ENCODE data around the gene RYR3.

DNA sequence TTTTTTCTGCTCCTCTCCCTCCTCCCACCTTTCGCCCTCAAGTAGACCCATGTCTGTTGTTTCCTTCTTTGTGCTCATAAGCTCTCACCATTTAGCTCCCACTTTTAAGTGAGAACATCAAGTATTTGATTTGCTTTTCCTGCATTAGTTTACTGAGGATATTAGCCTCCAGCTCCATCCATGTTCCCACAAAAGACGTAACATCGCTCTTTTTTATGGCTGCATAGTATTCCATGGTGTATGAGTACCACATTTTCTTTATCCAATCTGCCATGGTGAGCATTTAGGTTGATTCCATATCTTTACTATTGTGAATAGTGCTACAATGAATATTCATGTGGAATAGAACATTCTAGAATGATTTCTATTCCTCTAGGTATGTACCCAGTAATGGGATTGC lies 178.6 kb downstream of the RYR3 start:
- TF ChIP-seq, protein P1, sequence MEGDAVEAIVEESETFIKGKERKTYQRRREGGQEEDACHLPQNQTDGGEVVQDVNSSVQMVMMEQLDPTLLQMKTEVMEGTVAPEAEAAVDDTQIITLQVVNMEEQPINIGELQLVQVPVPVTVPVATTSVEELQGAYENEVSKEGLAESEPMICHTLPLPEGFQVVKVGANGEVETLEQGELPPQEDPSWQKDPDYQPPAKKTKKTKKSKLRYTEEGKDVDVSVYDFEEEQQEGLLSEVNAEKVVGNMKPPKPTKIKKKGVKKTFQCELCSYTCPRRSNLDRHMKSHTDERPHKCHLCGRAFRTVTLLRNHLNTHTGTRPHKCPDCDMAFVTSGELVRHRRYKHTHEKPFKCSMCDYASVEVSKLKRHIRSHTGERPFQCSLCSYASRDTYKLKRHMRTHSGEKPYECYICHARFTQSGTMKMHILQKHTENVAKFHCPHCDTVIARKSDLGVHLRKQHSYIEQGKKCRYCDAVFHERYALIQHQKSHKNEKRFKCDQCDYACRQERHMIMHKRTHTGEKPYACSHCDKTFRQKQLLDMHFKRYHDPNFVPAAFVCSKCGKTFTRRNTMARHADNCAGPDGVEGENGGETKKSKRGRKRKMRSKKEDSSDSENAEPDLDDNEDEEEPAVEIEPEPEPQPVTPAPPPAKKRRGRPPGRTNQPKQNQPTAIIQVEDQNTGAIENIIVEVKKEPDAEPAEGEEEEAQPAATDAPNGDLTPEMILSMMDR (IDR thresholded peaks at IDR 0.05) = no peak
- TF ChIP-seq POLR2A (IDR thresholded peaks at IDR 0.05) = no peak
